ENCODE results near the gene GALNTL6. TPM values are rescaled to one million over a fixed set of nuclear protein-coding genes. Genes with fewer than 3 reads are reported as not detected.

GALNTL6 gene
- total and polyA plus RNA-seq, 2 of the 4 experiments (the other 2 are of a cell fraction), result under 0.01 TPM; not detected in 1

GRCh38 chr4:172772781-172773180, 959.6 kb downstream of the GALNTL6 start:
- Histone ChIP-seq H3K4ac (ENCODE audit: low read depth, low read length) (no peak overlapping the region), H2BK20ac (ENCODE audit: low read depth, low read length) (0 out of 2 replicates have a peak overlapping the region, but pooled peaks have one; percentile 24), H3K4me3 (ENCODE audit: insufficient read depth, low read depth, low read length) (no peak overlapping the region), H3K9ac (ENCODE audit: low read depth, low read length) (no peak overlapping the region), H2AFZ (replicated peaks; ENCODE audit: low read length, poor library complexity) (peak overlapping the region; percentile 32), H2AK9ac (replicated peaks; ENCODE audit: low read depth, low read length, poor library complexity) (no peak overlapping the region), H3K23ac (ENCODE audit: low read depth, low read length) (no peak overlapping the region), H2AK5ac (ENCODE audit: low read depth, low read length) (no peak overlapping the region), H2BK120ac (ENCODE audit: low read depth, low read length) (no peak overlapping the region), H3K36me3 (ENCODE audit: control insufficient read depth, insufficient read depth, low read length) (no peaks in the 10 kb centered on the region), H3K56ac (ENCODE audit: extremely low read depth, insufficient read depth, low read length) (no peak overlapping the region), H3K4me2 (ENCODE audit: low read depth, low read length) (no peak overlapping the region), H3K4me1 (ENCODE audit: control insufficient read depth, insufficient read depth, low read length) (peaks cover 3% of the 10 kb centered on the region), H3K14ac (replicated peaks; ENCODE audit: low read depth, low read length) (no peak overlapping the region), H3K79me1 (ENCODE audit: low read depth in 1 of 2, low read length in 2 of 2) (no peaks in the 10 kb centered on the region), H3K27me3 (ENCODE audit: control insufficient read depth, insufficient read depth, low read length) (no peaks in the 10 kb centered on the region), H3K9me1 (ENCODE audit: insufficient read depth, low read length) (no peaks in the 10 kb centered on the region), H3K27ac (ENCODE audit: insufficient read depth, low read length) (no peak overlapping the region), H4K91ac (ENCODE audit: insufficient read depth, low read depth, low read length) (0 out of 2 replicates have a peak overlapping the region, but pooled peaks have one; percentile 37), H4K20me1 (ENCODE audit: insufficient read depth, low read length) (no peaks in the 10 kb centered on the region), H4K8ac (ENCODE audit: low read depth in 2 of 2, low read length in 2 of 2) (no peak overlapping the region), H3K9me3 (ENCODE audit: control insufficient read depth, insufficient read depth, low read length) (no peaks in the 10 kb centered on the region), H2BK5ac (ENCODE audit: low read depth, low read length, poor library complexity, severe bottlenecking) (no peak overlapping the region), H3K18ac (ENCODE audit: low read depth, low read length) (no peak overlapping the region), H4K5ac (ENCODE audit: low read depth, low read length) (no peak overlapping the region), H2BK15ac (ENCODE audit: low read depth, low read length) (no peak overlapping the region)
- in situ Hi-C loops (cut with MboI; ENCODE audit: low sequenced_read_pairs), result no loop called here
- ChIA-PET POLR2A (ENCODE audit: unreplicated experiment) (no interaction called here), CTCF (no interaction called here)
- TF ChIP-seq RAD21 (IDR thresholded peaks at IDR 0.05; ENCODE audit: low read length) (no peak), RCOR1 (IDR thresholded peaks at IDR 0.05; ENCODE audit: insufficient replicate concordance, low read length) (no peak), FOS (IDR thresholded peaks at IDR 0.05; ENCODE audit: low read depth, low read length) (no peak), POLR2A (IDR thresholded peaks at IDR 0.05; ENCODE audit: low read depth, low read length) (no peak)
- no TSS peak for BruUV-seq (replicated peaks)
- DNase-seq (no peak), ATAC-seq (ENCODE audit: low read depth) (no peak)
- dilution Hi-C loops (cut with HindIII; ENCODE audit: low sequenced_read_pairs, unreplicated experiment), result no loop called here
- intact Hi-C loops (cut with micrococcal nuclease), result no loop called here
- WGBS, 2 experiments (ENCODE audit: extremely low coverage in 2 of 2, insufficient read length in 1 of 2), result no CpG with 5 or more reads among the region's 5 CpGs
